ENCODE measurements around the gene MFSD2B. TPM values are rescaled to one million over a fixed set of nuclear protein-coding genes. Genes with fewer than 3 reads are reported as not detected.

The MFSD2B gene
- polyA plus RNA-seq, 1 donor = 2.6 TPM

- DNase-seq (ENCODE audit: low read depth) = no peak
These were observed 40.4 kb downstream of the MFSD2B start for GRCh38 chr2:24050041-24050979.

- DNase-seq (ENCODE audit: low read depth) = no peak
These were observed 41.9 kb downstream of the MFSD2B start for GRCh38 chr2:24051833-24052232.

- DNase-seq (ENCODE audit: low read depth) = no peak
These were observed 43.1 kb downstream of the MFSD2B start for GRCh38 chr2:24052951-24053350.

- DNase-seq (ENCODE audit: low read depth) = no peak
These were observed 44.6 kb downstream of the MFSD2B start for GRCh38 chr2:24054366-24055010.

GRCh38 chr2:24055750-24056149 is 45.9 kb downstream of the MFSD2B start:
- DNase-seq (ENCODE audit: low read depth) = no peak

GRCh38 chr2:24058564-24059271 is 48.8 kb downstream of the MFSD2B start:
- DNase-seq (ENCODE audit: low read depth) = no peak

- no peak for DNase-seq (ENCODE audit: low read depth)
These were observed 55.5 kb downstream of the MFSD2B start for GRCh38 chr2:24065341-24065740.

- no peak for DNase-seq (ENCODE audit: low read depth)
These were observed 62.4 kb downstream of the MFSD2B start for GRCh38 chr2:24072259-24072658.

GRCh38 chr2:24073816-24074215 is 63.9 kb downstream of the MFSD2B start:
- no peak for DNase-seq (ENCODE audit: low read depth)

GRCh38 chr2:24075259-24075658 is 65.4 kb downstream of the MFSD2B start:
- no peak for DNase-seq (ENCODE audit: low read depth)

Other genes starting within 250 kb of the MFSD2B start
- 11.5 TPM for gene ATAD2B, start 83.0 kb upstream of the MFSD2B start, polyA plus RNA-seq (ENCODE audit: insufficient read length)
- gene UBXN2A, start 69.6 kb upstream of the MFSD2B start, polyA plus RNA-seq (ENCODE audit: insufficient read length) = 17.6 TPM
- 9.8 TPM for gene WDCP, start 37.3 kb downstream of the MFSD2B start, polyA plus RNA-seq (ENCODE audit: insufficient read length)
- gene FKBP1B, start 39.7 kb downstream of the MFSD2B start, polyA plus RNA-seq (ENCODE audit: insufficient read length) = 2.3 TPM
- gene SF3B6, start 66.2 kb downstream of the MFSD2B start, polyA plus RNA-seq (ENCODE audit: insufficient read length) = 78.1 TPM
- gene TP53I3, start 74.7 kb downstream of the MFSD2B start, polyA plus RNA-seq (ENCODE audit: insufficient read length) = 25.8 TPM
- 0.94 TPM for gene PFN4, start 113.2 kb downstream of the MFSD2B start, polyA plus RNA-seq (ENCODE audit: insufficient read length)
- gene FAM228B, start 113.4 kb downstream of the MFSD2B start, polyA plus RNA-seq (ENCODE audit: insufficient read length) = 12.6 TPM
- 0.40 TPM for gene FAM228A, start 165.0 kb downstream of the MFSD2B start, polyA plus RNA-seq (ENCODE audit: insufficient read length)

All from forelimb muscle (tissue), 1 donor.